ENCODE data around the gene SLC16A2. TPM values are rescaled to one million over a fixed set of nuclear protein-coding genes. Genes with fewer than 3 reads are reported as not detected.
"Not testable (repeated sequence)": the region's sequence is repeated elsewhere in the genome, so short reads cannot be mapped to it uniquely, and the experiment has no call there.

Gene SLC16A2
- total RNA-seq, 4 donors from 2014 or later = 1.3 to 2.4 (median 2.1) TPM

- Histone ChIP-seq H3K4me3 (no peak overlapping the region), H3K36me3 (no peaks in the 10 kb centered on the region), H3K27me3 (no peaks in the 10 kb centered on the region), H3K27ac (no peak overlapping the region), H3K9me3 (no peaks in the 10 kb centered on the region), H3K4me1 (no peaks in the 10 kb centered on the region)
- in situ Hi-C loops (cut with MboI; ENCODE audit: low sequenced_read_pairs in 4 of 4) = no loop called here
- ATAC-seq (no peak), DNase-seq (no peak)
- TF ChIP-seq POLR2A (IDR thresholded peaks at IDR 0.05) (no peak), CTCF (IDR thresholded peaks at IDR 0.05 in 4 of 5, conservative IDR thresholded peaks at IDR 0.05 in 1 of 5) (no peak)
- intact Hi-C loops (cut with DNase I; ENCODE audit: low total_unique reads) = no loop called here
Observed at GRCh38 chrX:74510401-74510800, 89.1 kb downstream of the SLC16A2 start.

- TF ChIP-seq CTCF (IDR thresholded peaks at IDR 0.05 in 4 of 5, conservative IDR thresholded peaks at IDR 0.05 in 1 of 5) (no peak), POLR2A (IDR thresholded peaks at IDR 0.05) (no peak)
- peaks cover 0 to 5% (median 0%) of the 10 kb centered on the region in 3 donors for H3K9me3 ChIP-seq
- in situ Hi-C loops (cut with MboI; ENCODE audit: low sequenced_read_pairs in 4 of 4) (no loop called here), intact Hi-C loops (cut with DNase I; ENCODE audit: low total_unique reads) (no loop called here)
- peaks cover 0 to 2% (median 0%) of the 10 kb centered on the region in 3 donors for H3K27me3 ChIP-seq
- no peak for ATAC-seq
- DNase-seq = no peak
- H3K4me1 ChIP-seq = no peaks in the 10 kb centered on the region
- no peaks in the 10 kb centered on the region for H3K36me3 ChIP-seq
- no peak overlapping the region for H3K27ac ChIP-seq
- no peak overlapping the region for H3K4me3 ChIP-seq
Observed at GRCh38 chrX:74511704-74512103, 90.4 kb downstream of the SLC16A2 start.

GRCh38 chrX:74514384-74514783 is 93.1 kb downstream of the SLC16A2 start:
- no peak for DNase-seq
- intact Hi-C loops (cut with DNase I; ENCODE audit: low total_unique reads) = no loop called here
- H3K4me3 ChIP-seq = no peak overlapping the region
- no peaks in the 10 kb centered on the region for H3K36me3 ChIP-seq
- H3K27ac ChIP-seq = no peak overlapping the region
- TF ChIP-seq CTCF (IDR thresholded peaks at IDR 0.05 in 4 of 5, conservative IDR thresholded peaks at IDR 0.05 in 1 of 5) = no peak
- TF ChIP-seq POLR2A (IDR thresholded peaks at IDR 0.05) = no peak
- in situ Hi-C loops (cut with MboI; ENCODE audit: low sequenced_read_pairs in 4 of 4) = no loop called here
- peaks cover 0 to 5% (median 0%) of the 10 kb centered on the region in 3 donors for H3K9me3 ChIP-seq
- no peak for ATAC-seq
- H3K27me3 ChIP-seq = peaks cover 0 to 4% (median 0%) of the 10 kb centered on the region in 3 donors
- H3K4me1 ChIP-seq = no peaks in the 10 kb centered on the region

- in situ Hi-C loops (cut with MboI; ENCODE audit: low sequenced_read_pairs in 4 of 4) (no loop called here), intact Hi-C loops (cut with DNase I; ENCODE audit: low total_unique reads) (no loop called here)
- no peak for ATAC-seq
Observed at GRCh38 chrX:74515356-74515755, 94.1 kb downstream of the SLC16A2 start.

GRCh38 chrX:74516013-74516412 is 94.7 kb downstream of the SLC16A2 start:
- H3K36me3 ChIP-seq; in situ Hi-C loops (cut with MboI; ENCODE audit: low sequenced_read_pairs in 4 of 4); intact Hi-C loops (cut with DNase I; ENCODE audit: low total_unique reads); H3K4me1 ChIP-seq; H3K27me3 ChIP-seq; H3K4me3 ChIP-seq; H3K27ac ChIP-seq; DNase-seq; ATAC-seq; H3K9me3 ChIP-seq: not testable (repeated sequence)

More at GRCh38 chrX:74515356-74515755, 94.1 kb downstream of the SLC16A2 start:
- H3K27ac ChIP-seq = no peak overlapping the region
- no peaks in the 10 kb centered on the region for H3K4me1 ChIP-seq
- DNase-seq = no peak
- no peaks in the 10 kb centered on the region for H3K36me3 ChIP-seq
- TF ChIP-seq POLR2A (IDR thresholded peaks at IDR 0.05) (no peak), CTCF (IDR thresholded peaks at IDR 0.05 in 4 of 5, conservative IDR thresholded peaks at IDR 0.05 in 1 of 5) (no peak)
- H3K9me3 ChIP-seq = peaks cover 0 to 5% (median 0%) of the 10 kb centered on the region in 3 donors
- peaks cover 0 to 4% (median 0%) of the 10 kb centered on the region in 3 donors for H3K27me3 ChIP-seq
- no peak overlapping the region for H3K4me3 ChIP-seq

All from gastrocnemius medialis (tissue), 4 donors.